Adipocyte (in vitro differentiated cells): ENCODE results near the gene AHNAK2.

ENCODE experiments used
- DNase-seq: peaks from one replicate; pipeline ENCODE4 v3.0.0-alpha.2; 2015; ENCODE audit warnings: low read depth
- H3K27me3 ChIP-seq: replicated peaks from 2 replicates; pipeline ENCODE4 v1.7.0; 2013; ENCODE audit warnings: mild to moderate bottlenecking, low read length, moderate library complexity; ENCODE audit not compliant: control insufficient read depth, insufficient read depth
- H3K36me3 ChIP-seq: 2 replicates; pipeline ENCODE4 v1.7.0; 2013; ENCODE audit warnings: low read length, mild to moderate bottlenecking, moderate library complexity; ENCODE audit not compliant: control insufficient read depth, insufficient read depth, severe bottlenecking
- H3K4me1 ChIP-seq: 2 replicates; pipeline ENCODE4 v1.7.0; 2013; ENCODE audit warnings: mild to moderate bottlenecking, low read length, moderate library complexity; ENCODE audit not compliant: control insufficient read depth, insufficient read depth
- H3K4me3 ChIP-seq: 2 replicates; pipeline ENCODE4 v1.7.0; 2013; ENCODE audit warnings: mild to moderate bottlenecking, low read length, moderate library complexity
- H3K9ac ChIP-seq: 2 replicates; pipeline ENCODE4 v1.7.0; 2013; ENCODE audit warnings: mild to moderate bottlenecking, low read length, moderate library complexity
- H3K9me3 ChIP-seq: 2 replicates; pipeline ENCODE4 v1.7.0; 2013; ENCODE audit warnings: mild to moderate bottlenecking, low read length, moderate library complexity; ENCODE audit not compliant: control insufficient read depth

The AHNAK2 gene

GRCh38 chr14:104974665-104975390, 3.3 kb downstream of the AHNAK2 start:
- Histone ChIP-seq H3K4me1 (peaks cover 50% of the 10 kb centered on the region), H3K36me3 (no peaks in the 10 kb centered on the region), H3K27me3 (peaks cover 4% of the 10 kb centered on the region), H3K4me3 (no peak overlapping the region), H3K9ac (peak overlapping the region; percentile 81), H3K9me3 (no peaks in the 10 kb centered on the region)
- no peak for DNase-seq

GRCh38 chr14:104974146-104974541, 4.0 kb downstream of the AHNAK2 start:
- Histone ChIP-seq H3K27me3 (peaks cover 4% of the 10 kb centered on the region), H3K9me3 (no peaks in the 10 kb centered on the region), H3K4me3 (no peak overlapping the region), H3K9ac (peak overlapping the region; percentile 81), H3K4me1 (peaks cover 50% of the 10 kb centered on the region), H3K36me3 (no peaks in the 10 kb centered on the region)
- DNase-seq = no peak

GRCh38 chr14:104973385-104974145, 4.6 kb downstream of the AHNAK2 start:
- Histone ChIP-seq H3K9me3 (no peaks in the 10 kb centered on the region), H3K36me3 (no peaks in the 10 kb centered on the region), H3K4me1 (peaks cover 55% of the 10 kb centered on the region), H3K9ac (peak overlapping the region; percentile 81), H3K4me3 (peak overlapping the region; percentile 44), H3K27me3 (no peaks in the 10 kb centered on the region)
- DNase-seq = no peak

- peak overlapping the region; percentile 63 for H3K4me3 ChIP-seq
- H3K4me1 ChIP-seq = peaks cover 60% of the 10 kb centered on the region
- peak; percentile 96 for DNase-seq
Observed at GRCh38 chr14:104973135-104973384, 5.1 kb downstream of the AHNAK2 start.

GRCh38 chr14:104972301-104973134, 5.7 kb downstream of the AHNAK2 start:
- Histone ChIP-seq H3K9me3 (no peaks in the 10 kb centered on the region), H3K4me1 (peaks cover 61% of the 10 kb centered on the region), H3K9ac (peak overlapping the region; percentile 90), H3K27me3 (no peaks in the 10 kb centered on the region), H3K4me3 (peak overlapping the region; percentile 63), H3K36me3 (no peaks in the 10 kb centered on the region)
- DNase-seq = no peak

More at GRCh38 chr14:104973135-104973384, 5.1 kb downstream of the AHNAK2 start:
- Histone ChIP-seq H3K9ac (peak overlapping the region; percentile 90), H3K9me3 (no peaks in the 10 kb centered on the region), H3K36me3 (no peaks in the 10 kb centered on the region), H3K27me3 (no peaks in the 10 kb centered on the region)

- Histone ChIP-seq H3K4me1 (peaks cover 57% of the 10 kb centered on the region), H3K27me3 (no peaks in the 10 kb centered on the region), H3K4me3 (no peak overlapping the region)
Observed at GRCh38 chr14:104971447-104972240, 6.5 kb downstream of the AHNAK2 start.

GRCh38 chr14:104970231-104971068, 7.7 kb downstream of the AHNAK2 start:
- H3K27me3 ChIP-seq = no peaks in the 10 kb centered on the region
- peak overlapping the region; percentile 90 for H3K9ac ChIP-seq
- H3K36me3 ChIP-seq = no peaks in the 10 kb centered on the region
- H3K9me3 ChIP-seq = no peaks in the 10 kb centered on the region
- H3K4me3 ChIP-seq = peak overlapping the region; percentile 86
- H3K4me1 ChIP-seq = peaks cover 52% of the 10 kb centered on the region
- peak; percentile 80 for DNase-seq

More at GRCh38 chr14:104971447-104972240, 6.5 kb downstream of the AHNAK2 start:
- Histone ChIP-seq H3K36me3 (no peaks in the 10 kb centered on the region), H3K9me3 (no peaks in the 10 kb centered on the region), H3K9ac (peak overlapping the region; percentile 90)
- DNase-seq = no peak

GRCh38 chr14:104969741-104970230, 8.4 kb downstream of the AHNAK2 start:
- Histone ChIP-seq H3K4me1 (peaks cover 52% of the 10 kb centered on the region), H3K4me3 (peak overlapping the region; percentile 86)

GRCh38 chr14:104968541-104969401, 9.4 kb downstream of the AHNAK2 start:
- Histone ChIP-seq H3K36me3 (no peaks in the 10 kb centered on the region), H3K4me1 (peaks cover 46% of the 10 kb centered on the region), H3K27me3 (no peaks in the 10 kb centered on the region), H3K9me3 (no peaks in the 10 kb centered on the region), H3K9ac (peak overlapping the region; percentile 90), H3K4me3 (peak overlapping the region; percentile 86)
- no peak for DNase-seq

More at GRCh38 chr14:104969741-104970230, 8.4 kb downstream of the AHNAK2 start:
- no peak for DNase-seq
- no peaks in the 10 kb centered on the region for H3K36me3 ChIP-seq
- H3K27me3 ChIP-seq = no peaks in the 10 kb centered on the region
- H3K9me3 ChIP-seq = no peaks in the 10 kb centered on the region
- peak overlapping the region; percentile 90 for H3K9ac ChIP-seq
